Activated T-helper 17 cell treated with anti-CD3 and anti-CD28 coated beads, Interleukin-2, amount 50 U/mL, for 72 hours (primary cell): ENCODE data around the gene NCOA3. TPM values are rescaled to one million over a fixed set of nuclear protein-coding genes. Genes with fewer than 3 reads are reported as not detected.

Experiments used
- ATAC-seq: fragments of 150-1000 bp; cut with Tn5 transposase; replicated peaks from 2 replicates; pipeline ENCODE4 v1.10.0; 2021; ENCODE audit warnings: mild to moderate bottlenecking, moderate library complexity
- H3K27ac Mint-ChIP-seq: one replicate; pipeline ENCODE4 v1.8.0; 2022; ENCODE audit warnings: mixed read lengths
- H3K27me3 Mint-ChIP-seq: one replicate; pipeline ENCODE4 v1.8.0; 2022; ENCODE audit warnings: mixed read lengths
- H3K36me3 Mint-ChIP-seq: one replicate; pipeline ENCODE4 v1.8.0; 2022; ENCODE audit warnings: low read depth, mild to moderate bottlenecking, mixed read lengths
- H3K4me1 Mint-ChIP-seq: one replicate; pipeline ENCODE4 v1.8.0; 2022; ENCODE audit warnings: mixed read lengths
- H3K4me3 Mint-ChIP-seq: one replicate; pipeline ENCODE4 v1.8.0; 2022; ENCODE audit warnings: mild to moderate bottlenecking, mixed read lengths
- H3K9me3 Mint-ChIP-seq: one replicate; pipeline ENCODE4 v1.8.0; 2022; ENCODE audit warnings: mixed read lengths
- total RNA-seq, 2 donors: library from RNA; stranded (reverse); gene quantifications; one replicate each; pipeline ENCODE4 v1.2.3, GENCODE V29; 2022

The NCOA3 gene
- total RNA-seq, 2 donors from 2014 or later: 55.4 to 64.2 TPM

DNA sequence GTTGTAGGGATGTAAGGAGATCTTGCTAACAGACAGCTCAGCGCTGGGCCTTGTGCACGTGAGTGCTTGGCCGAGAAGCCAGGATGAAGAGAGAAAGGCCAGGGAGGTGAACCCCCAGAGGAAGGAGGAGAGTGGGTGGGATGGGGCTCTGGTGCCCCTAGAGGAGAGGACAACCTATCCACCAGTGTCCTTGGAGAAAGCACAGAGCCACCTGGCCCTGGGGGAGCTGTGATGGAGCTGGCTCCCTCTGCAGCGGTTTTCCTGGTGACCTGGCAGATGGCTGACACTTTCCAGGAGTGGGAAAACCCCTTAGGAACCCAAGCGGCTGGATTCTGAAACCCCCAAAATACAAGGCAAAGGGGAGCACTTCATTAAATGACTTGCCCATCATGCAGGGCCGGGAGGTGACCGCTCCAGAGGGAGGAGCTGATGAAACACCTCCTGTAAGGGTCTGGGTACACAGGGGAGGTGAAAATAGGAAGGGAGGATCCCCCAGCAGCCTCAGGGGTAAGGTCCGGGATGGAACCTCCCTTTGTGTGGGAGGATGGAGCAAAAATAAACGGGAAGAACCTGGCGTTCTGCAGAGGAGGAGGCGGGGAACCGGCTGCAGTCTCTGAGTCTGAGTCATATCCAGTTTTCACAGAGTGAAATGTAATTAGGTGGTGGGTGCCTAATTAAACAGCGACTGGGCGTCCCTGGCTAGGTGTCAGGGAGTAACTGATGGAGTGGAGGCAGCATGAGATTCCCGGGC lies 203.2 kb downstream of the NCOA3 start:
- no peak overlapping the region for H3K27ac Mint-ChIP-seq

GRCh38 chr20:47705497-47705856 lies 203.8 kb downstream of the NCOA3 start:
- Mint-ChIP-seq H3K27me3 (peaks cover 20% of the 10 kb centered on the region), H3K4me1 (no peaks in the 10 kb centered on the region), H3K4me3 (no peak overlapping the region), H3K9me3 (no peaks in the 10 kb centered on the region), H3K36me3 (no peaks in the 10 kb centered on the region), H3K27ac (no peak overlapping the region)
- ATAC-seq: no peak

More for the DNA sequence above, 203.2 kb downstream of the NCOA3 start:
- Mint-ChIP-seq H3K36me3 (no peaks in the 10 kb centered on the region), H3K4me3 (no peak overlapping the region), H3K27me3 (peaks cover 20% of the 10 kb centered on the region), H3K4me1 (no peaks in the 10 kb centered on the region), H3K9me3 (no peaks in the 10 kb centered on the region)
- ATAC-seq: no peak

DNA sequence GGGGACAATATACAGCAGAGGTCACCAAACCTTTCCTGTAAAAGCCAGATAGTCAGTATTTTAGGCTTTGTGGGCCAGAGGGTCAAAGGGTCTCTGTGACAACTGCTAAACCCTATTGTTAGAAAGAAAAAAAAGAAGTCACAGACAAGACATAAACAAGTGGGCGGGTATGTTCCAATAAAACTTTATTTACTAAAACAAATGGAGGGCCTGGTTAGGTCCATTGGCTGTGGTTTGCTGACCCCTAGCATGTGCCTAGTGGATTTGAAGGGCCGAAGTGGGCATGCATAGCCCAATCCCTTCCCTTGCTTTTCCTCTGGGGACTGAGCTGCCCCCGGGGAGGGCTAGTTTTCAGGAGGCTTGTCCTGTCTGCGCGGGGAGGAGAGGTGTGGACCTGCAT lies 204.7 kb downstream of the NCOA3 start:
- Mint-ChIP-seq H3K4me1 (no peaks in the 10 kb centered on the region), H3K27me3 (peaks cover 20% of the 10 kb centered on the region), H3K4me3 (no peak overlapping the region), H3K36me3 (no peaks in the 10 kb centered on the region), H3K27ac (no peak overlapping the region), H3K9me3 (no peaks in the 10 kb centered on the region)
- no peak for ATAC-seq

Other genes starting within 250 kb of the NCOA3 start
- gene ZMYND8, start 145.2 kb upstream of the NCOA3 start, total RNA-seq: 10 to 100 TPM; 35.3 to 39.4 TPM